GM10266 (cell line): ENCODE results near the gene TTLL6.

Experiments used
- DNase-seq: peaks from one replicate; pipeline ENCODE4 v3.0.0; 2012; ENCODE audit errors: extremely low spot score
- TF ChIP-seq, protein P1 (sequence below): IDR thresholded peaks from 2 replicates; pipeline ENCODE4 v1.5.1; 2012; ENCODE audit warnings: mild to moderate bottlenecking, low read depth; ENCODE audit not compliant: control insufficient read depth, insufficient read depth; ENCODE audit errors: missing control alignments

Gene TTLL6

GRCh38 chr17:48729335-48730239, 87.4 kb downstream of the TTLL6 start:
- TF ChIP-seq, protein P1, sequence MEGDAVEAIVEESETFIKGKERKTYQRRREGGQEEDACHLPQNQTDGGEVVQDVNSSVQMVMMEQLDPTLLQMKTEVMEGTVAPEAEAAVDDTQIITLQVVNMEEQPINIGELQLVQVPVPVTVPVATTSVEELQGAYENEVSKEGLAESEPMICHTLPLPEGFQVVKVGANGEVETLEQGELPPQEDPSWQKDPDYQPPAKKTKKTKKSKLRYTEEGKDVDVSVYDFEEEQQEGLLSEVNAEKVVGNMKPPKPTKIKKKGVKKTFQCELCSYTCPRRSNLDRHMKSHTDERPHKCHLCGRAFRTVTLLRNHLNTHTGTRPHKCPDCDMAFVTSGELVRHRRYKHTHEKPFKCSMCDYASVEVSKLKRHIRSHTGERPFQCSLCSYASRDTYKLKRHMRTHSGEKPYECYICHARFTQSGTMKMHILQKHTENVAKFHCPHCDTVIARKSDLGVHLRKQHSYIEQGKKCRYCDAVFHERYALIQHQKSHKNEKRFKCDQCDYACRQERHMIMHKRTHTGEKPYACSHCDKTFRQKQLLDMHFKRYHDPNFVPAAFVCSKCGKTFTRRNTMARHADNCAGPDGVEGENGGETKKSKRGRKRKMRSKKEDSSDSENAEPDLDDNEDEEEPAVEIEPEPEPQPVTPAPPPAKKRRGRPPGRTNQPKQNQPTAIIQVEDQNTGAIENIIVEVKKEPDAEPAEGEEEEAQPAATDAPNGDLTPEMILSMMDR, result no peak
- DNase-seq, result no peak

DNA sequence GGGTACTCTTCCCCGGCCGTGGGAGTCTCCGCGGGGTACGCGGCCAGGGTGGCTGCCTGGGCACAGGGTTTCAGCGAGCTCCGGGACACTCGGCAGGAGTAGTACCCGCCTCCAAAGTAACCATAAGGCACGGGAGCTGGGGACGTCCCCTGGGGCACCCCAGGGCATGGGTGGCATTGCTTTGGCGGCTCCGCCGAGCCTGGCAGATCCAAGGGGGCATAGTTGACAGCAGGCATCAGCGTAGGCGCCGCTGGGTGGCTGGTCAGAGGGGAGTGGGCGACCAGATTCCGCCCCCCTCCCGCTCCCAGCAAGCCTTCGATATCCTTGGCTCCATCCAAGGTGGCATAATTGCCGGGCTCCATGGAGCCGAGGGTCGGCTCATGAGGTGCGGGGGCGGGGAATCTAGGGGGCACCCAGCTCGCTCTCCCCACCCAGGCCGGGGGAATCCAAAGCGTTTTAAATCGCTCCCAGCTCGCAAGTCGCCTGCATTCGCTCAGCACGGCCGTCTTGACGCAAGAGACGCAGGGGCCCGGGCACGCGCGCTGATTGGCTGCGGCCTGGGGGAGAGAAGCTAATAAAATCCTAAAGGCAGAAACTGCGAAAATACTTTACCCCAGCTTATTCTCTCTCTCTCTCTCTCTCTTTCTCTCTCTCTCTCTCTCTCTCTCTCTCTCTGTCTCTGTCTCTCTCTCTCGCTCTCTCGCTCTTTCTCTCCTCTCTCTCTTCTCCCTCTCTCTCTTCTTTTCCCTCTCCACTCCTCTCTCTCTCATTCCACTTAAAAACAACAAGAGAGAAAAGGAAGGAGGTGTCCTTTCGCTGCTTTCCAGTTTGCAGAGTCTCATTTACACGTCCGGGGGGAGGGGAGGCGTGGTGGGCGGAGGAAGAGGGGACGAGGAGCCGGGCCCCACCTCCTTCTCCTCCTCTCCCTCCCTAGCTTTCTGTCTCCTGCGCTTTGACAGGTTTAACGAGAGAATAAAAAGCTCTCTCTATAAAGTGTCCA, 88.5 kb downstream of the TTLL6 start, which contains the start of gene HOXB13:
Gene HOXB13 (minus strand): TSS at position 519 of the 1,000 bp plus-strand sequence. CDS start 157 bp downstream, at position 362.
- TF ChIP-seq, protein P1, result no peak
- DNase-seq, result no peak

DNA sequence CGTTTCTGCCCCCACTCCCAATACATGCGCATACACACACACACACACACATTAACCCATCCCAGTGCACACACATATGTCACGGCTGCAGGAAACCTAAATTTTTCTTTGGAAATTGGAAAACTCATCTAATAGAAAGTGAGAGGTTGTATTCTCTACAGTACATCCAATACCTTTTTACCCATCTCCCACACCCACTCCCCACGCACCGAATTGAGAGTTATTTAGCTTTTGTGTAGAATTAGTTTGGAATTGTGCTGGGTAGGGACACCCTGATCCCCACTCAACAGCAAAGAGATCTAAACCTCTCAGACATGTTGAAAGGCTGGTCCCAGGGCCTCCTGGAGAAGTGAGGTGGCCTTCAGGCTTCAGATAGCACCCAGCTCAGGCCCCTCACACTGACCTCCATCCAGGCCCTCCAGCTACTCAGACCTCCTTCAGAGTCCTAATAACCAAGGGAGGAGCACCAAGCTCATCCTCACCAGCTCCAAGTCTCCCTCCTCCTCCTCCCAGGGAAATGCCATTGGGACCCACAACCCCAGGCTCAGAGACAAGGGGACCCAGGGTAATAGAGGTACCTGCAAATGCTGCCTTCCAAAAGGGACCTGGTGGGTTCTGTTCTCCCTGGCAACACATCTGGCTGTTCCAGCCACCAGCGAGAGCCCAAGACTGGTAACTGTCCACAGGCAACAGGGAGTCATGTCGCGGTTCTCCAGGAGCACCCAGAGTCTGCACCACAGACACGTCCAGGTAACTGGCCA, 89.4 kb downstream of the TTLL6 start:
- TF ChIP-seq, protein P1, result no peak
- no peak for DNase-seq

- TF ChIP-seq, protein P1, result no peak
- no peak for DNase-seq
Observed at GRCh38 chr17:48726916-48727286, 90.1 kb downstream of the TTLL6 start.

DNA sequence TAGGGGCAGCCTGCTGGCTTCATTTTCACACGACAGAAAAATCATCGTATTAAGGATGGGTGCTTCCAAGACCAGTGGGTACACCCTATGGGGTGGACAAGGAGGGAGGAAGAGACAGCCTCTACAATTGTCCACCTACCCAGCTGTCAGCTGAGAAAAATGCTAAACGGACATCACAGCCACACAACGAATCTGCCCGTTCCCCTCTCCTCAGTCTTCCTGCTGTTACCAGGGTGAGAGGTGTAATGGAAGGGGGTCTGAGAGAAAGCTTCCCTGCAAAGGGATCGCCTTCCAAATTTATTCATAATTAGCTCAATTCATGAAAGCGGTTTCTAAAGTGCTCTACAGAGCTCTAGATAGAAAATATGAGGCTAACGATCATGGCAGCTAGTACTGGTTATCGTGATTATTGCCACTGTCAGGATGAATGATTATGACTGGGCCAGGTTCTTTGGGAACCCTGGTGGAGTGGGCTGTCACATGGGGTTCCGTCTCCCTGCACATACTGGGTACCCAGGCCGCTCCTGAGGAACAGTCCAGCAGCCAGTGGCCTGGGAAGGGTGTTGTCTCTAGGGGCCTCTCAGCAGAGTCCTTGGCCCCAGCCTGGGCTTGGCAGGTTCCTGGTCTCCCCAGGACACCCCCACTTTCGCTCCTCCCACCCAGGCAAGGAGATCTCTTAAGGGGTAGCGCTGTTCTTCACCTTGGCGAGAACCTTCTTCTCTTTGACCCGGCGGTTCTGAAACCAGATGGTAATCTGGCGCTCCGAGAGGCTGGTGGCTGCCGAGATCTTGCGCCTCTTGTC, 90.7 kb downstream of the TTLL6 start:
- DNase-seq, result peak; percentile 12
- TF ChIP-seq, protein P1, result no peak
